Skeletal muscle tissue (tissue), 4 donors: ENCODE data around the gene IL17RA. TPM values are rescaled to one million over a fixed set of nuclear protein-coding genes. Genes with fewer than 3 reads are reported as not detected.
A peak's percentile ranks its signal among the peaks of the same experiment; 100 is the strongest.

Source experiments
- H3K27ac ChIP-seq: one replicate; pipeline ENCODE4 v1.7.0; 2013; ENCODE audit warnings: mild to moderate bottlenecking, low read depth, low read length, inconsistent platforms
- H3K27me3 ChIP-seq, 3 donors: one replicate each; pipeline ENCODE4 v1.7.0; 2013; ENCODE audit warnings: low read length in 3 of 3; ENCODE audit not compliant: control insufficient read depth in 3 of 3, insufficient read depth in 3 of 3
- H3K36me3 ChIP-seq, 3 donors: one replicate each; pipeline ENCODE4 v1.7.0; 2013; ENCODE audit warnings: low read length in 3 of 3; ENCODE audit not compliant: control insufficient read depth in 3 of 3, insufficient read depth in 3 of 3
- H3K4me1 ChIP-seq, 3 donors: one replicate each; pipeline ENCODE4 v1.7.0; 2013; ENCODE audit warnings: low read length in 3 of 3, mild to moderate bottlenecking in 3 of 3; ENCODE audit not compliant: control insufficient read depth in 3 of 3, insufficient read depth in 3 of 3
- H3K4me3 ChIP-seq, 3 donors: one replicate each; pipeline ENCODE4 v1.7.0; 2013; ENCODE audit warnings: low read length in 3 of 3
- H3K9ac ChIP-seq, 3 donors: one replicate each; pipeline ENCODE4 v1.7.0; 2013; ENCODE audit warnings: low read length in 3 of 3, mild to moderate bottlenecking in 3 of 3, moderate library complexity in 2 of 3, low read depth in 1 of 3
- H3K9me3 ChIP-seq, 3 donors: one replicate each; pipeline ENCODE4 v1.7.0; 2013; ENCODE audit warnings: low read length in 3 of 3; ENCODE audit not compliant: control insufficient read depth in 3 of 3
- total RNA-seq: library from RNA; depleted of rRNA; stranded (reverse); fragments of >200 nt; gene quantifications from one replicate; pipeline ENCODE4 v1.2.3, GENCODE V29; 2014
- donor health status: Osteomylitis.

The IL17RA gene
- total RNA-seq, 1 donor from 2014 or later = 3.1 TPM

- H3K27ac ChIP-seq = no peak overlapping the region
- H3K4me3 ChIP-seq = peak overlapping the region in 1 of 3 donors; percentile 22
- peaks cover 0 to 3% (median 0%) of the 10 kb centered on the region in 3 donors for H3K4me1 ChIP-seq
- H3K36me3 ChIP-seq = peaks cover 3 to 8% (median 5%) of the 10 kb centered on the region in 3 donors
- peaks cover 0 to 3% (median 0%) of the 10 kb centered on the region in 3 donors for H3K27me3 ChIP-seq
- no peaks in the 10 kb centered on the region for H3K9me3 ChIP-seq
- peak overlapping the region in 1 of 3 donors; percentile 25 for H3K9ac ChIP-seq
These were observed 26.6 kb upstream of the IL17RA start for GRCh38 chr22:17057959-17058814.

- H3K9ac ChIP-seq = no peak overlapping the region
- H3K4me1 ChIP-seq = peaks cover under 1 to 8% (median 2%) of the 10 kb centered on the region in 3 donors
- H3K9me3 ChIP-seq = no peaks in the 10 kb centered on the region
- H3K27ac ChIP-seq = no peak overlapping the region
- H3K36me3 ChIP-seq = peaks cover 3 to 8% (median 5%) of the 10 kb centered on the region in 3 donors
- peaks cover 0 to 3% (median 0%) of the 10 kb centered on the region in 3 donors for H3K27me3 ChIP-seq
- H3K4me3 ChIP-seq = no peak overlapping the region
These were observed 24.7 kb upstream of the IL17RA start for GRCh38 chr22:17060126-17060525.

DNA sequence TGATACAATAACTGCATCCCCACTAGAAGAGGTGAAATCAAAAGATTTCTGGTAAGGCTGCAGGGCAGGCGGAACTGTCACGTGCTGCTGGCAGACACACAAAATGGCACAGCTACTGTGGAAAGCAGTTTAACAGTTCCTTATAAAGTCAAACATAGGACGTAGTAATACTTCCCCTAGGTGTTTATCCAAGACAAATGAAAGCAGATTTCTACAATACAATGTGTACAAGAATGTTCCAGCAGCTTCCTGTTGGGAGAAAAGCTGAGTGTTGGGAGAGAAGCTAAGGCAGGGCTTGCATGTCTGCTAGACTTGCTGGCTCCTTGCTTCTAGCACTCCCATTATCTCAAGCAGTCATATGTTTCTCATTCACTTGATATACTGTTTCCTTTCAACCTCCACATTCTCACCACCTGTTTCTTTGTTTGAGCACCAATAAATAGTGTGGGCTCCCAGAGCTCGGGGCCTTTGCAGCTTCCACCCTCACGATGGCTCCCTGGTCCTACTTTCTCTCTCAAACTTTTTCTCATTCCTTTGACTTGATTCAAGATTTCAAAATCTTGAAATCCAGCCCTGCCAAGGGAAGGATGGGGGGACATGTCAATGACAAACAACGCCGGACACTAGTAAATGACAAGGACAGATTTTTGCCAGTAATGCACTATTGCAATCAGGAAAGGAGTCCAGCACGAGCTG is 21.2 kb upstream of the IL17RA start:
- H3K9me3 ChIP-seq = no peaks in the 10 kb centered on the region
- no peak overlapping the region for H3K4me3 ChIP-seq
- peaks cover 0 to 3% (median 0%) of the 10 kb centered on the region in 3 donors for H3K27me3 ChIP-seq
- peaks cover 5 to 11% (median 5%) of the 10 kb centered on the region in 3 donors for H3K4me1 ChIP-seq
- H3K9ac ChIP-seq = no peak overlapping the region
- no peak overlapping the region for H3K27ac ChIP-seq
- peaks cover 0 to 3% (median 0%) of the 10 kb centered on the region in 3 donors for H3K36me3 ChIP-seq

DNA sequence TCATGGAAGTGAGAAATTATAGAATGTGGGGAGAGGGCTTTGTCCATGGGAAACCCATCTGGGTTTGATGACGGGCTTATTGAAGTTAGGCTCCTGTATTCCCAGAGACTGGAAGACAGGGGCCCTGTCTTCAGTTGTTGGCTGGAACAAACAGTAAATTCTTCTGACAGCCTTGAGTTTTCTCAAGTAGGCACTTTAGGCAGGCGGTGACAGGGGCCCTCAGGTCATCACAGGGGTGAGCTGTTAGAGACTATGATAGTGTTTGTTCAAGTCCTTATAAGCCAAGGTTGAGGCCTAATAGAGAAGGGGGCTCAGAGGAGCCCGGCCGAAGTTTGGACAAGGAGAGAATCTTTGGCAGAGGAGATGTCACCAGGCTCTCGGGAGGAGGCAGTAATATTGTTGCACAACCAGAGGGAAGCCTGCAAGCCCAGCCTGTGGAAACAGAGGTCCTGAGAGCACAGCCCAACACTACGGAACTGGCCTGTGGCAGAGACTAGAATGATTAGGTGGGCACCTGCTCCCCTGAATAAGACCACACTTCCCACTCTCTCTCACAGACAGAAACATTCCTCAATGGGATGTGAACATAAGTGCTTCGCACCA is 20.2 kb upstream of the IL17RA start:
- H3K27me3 ChIP-seq = peaks cover 0 to 3% (median 0%) of the 10 kb centered on the region in 3 donors
- H3K4me3 ChIP-seq = no peak overlapping the region
- no peak overlapping the region for H3K9ac ChIP-seq
- H3K4me1 ChIP-seq = peaks cover 5 to 11% (median 5%) of the 10 kb centered on the region in 3 donors
- H3K27ac ChIP-seq = no peak overlapping the region
- H3K36me3 ChIP-seq = peaks cover 0 to 3% (median 0%) of the 10 kb centered on the region in 3 donors
- H3K9me3 ChIP-seq = no peaks in the 10 kb centered on the region

DNA sequence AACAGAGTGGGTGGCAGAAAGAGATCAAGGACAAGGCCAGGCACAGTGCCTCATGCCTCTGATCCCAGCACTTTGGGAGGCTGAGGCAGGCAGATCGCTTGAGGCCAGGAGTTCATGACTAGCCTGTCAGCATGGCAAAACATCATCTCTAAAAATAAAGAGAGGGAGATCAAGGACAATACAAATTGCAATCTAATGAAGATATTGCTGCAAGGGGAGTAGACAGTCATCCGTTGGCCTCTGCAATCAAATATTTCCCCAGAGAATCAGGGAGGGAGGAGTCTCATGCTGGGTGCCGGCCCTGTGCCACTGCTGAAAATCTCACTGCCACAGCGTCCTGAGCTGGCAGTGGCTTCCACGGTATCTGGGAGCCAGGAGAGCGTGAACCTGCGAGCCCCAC is 19.4 kb upstream of the IL17RA start:
- peaks cover 5 to 11% (median 5%) of the 10 kb centered on the region in 3 donors for H3K4me1 ChIP-seq
- no peak overlapping the region for H3K9ac ChIP-seq
- H3K4me3 ChIP-seq = no peak overlapping the region
- H3K27me3 ChIP-seq = peaks cover 0 to 3% (median 0%) of the 10 kb centered on the region in 3 donors
- peaks cover 0 to 3% (median 0%) of the 10 kb centered on the region in 3 donors for H3K36me3 ChIP-seq
- H3K27ac ChIP-seq = no peak overlapping the region
- no peaks in the 10 kb centered on the region for H3K9me3 ChIP-seq

- H3K9me3 ChIP-seq = no peaks in the 10 kb centered on the region
- no peak overlapping the region for H3K4me3 ChIP-seq
- H3K27me3 ChIP-seq = no peaks in the 10 kb centered on the region
- H3K9ac ChIP-seq = no peak overlapping the region
- no peaks in the 10 kb centered on the region for H3K36me3 ChIP-seq
- no peak overlapping the region for H3K27ac ChIP-seq
- peaks cover 3 to 6% (median 6%) of the 10 kb centered on the region in 3 donors for H3K4me1 ChIP-seq
These were observed 11.9 kb upstream of the IL17RA start for GRCh38 chr22:17072877-17073276.

DNA sequence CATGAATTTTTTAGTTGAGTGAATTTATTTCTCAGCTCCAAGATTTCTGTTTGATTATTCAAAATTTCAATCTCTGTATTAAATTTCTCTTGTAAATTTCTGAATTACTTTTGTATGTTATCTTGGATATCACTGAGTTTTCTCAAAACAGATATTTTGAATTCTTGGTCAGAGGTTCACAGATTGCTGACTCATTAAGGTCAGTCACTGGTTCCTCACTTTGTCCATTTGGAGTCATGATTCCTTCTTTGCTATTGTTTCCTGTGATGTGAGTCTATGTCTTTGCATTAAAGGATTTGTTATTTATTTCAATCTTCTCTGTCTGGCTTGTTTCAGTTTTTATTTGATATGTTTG is 10.2 kb upstream of the IL17RA start:
- H3K27me3 ChIP-seq = no peaks in the 10 kb centered on the region

DNA sequence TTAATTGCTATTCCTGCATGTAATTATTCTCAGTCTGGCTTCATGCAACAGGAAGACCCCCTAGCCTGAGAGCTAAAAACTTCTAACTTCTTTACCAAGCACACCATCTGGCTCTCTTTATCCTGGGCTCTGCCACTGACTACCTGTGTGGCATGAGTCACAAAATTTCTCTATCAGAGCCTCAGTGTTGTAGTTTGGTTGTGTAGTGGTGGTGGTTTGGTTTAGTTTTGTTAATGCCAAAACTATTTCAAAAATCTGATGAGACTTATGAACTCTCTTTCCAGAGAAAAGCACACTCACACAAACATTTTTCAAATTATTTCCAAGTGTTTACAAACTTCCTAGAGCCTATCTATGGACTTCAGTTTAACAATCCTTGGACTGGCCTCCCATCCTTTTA is 7.5 kb upstream of the IL17RA start:
- H3K27me3 ChIP-seq = no peaks in the 10 kb centered on the region
- peaks cover 3 to 6% (median 6%) of the 10 kb centered on the region in 3 donors for H3K4me1 ChIP-seq
- no peak overlapping the region for H3K4me3 ChIP-seq
- no peak overlapping the region for H3K9ac ChIP-seq
- no peak overlapping the region for H3K27ac ChIP-seq
- no peaks in the 10 kb centered on the region for H3K36me3 ChIP-seq
- H3K9me3 ChIP-seq = no peaks in the 10 kb centered on the region

More for the DNA sequence above, 10.2 kb upstream of the IL17RA start:
- H3K36me3 ChIP-seq = no peaks in the 10 kb centered on the region
- no peaks in the 10 kb centered on the region for H3K9me3 ChIP-seq
- H3K4me3 ChIP-seq = no peak overlapping the region
- H3K27ac ChIP-seq = no peak overlapping the region
- peaks cover 3 to 6% (median 6%) of the 10 kb centered on the region in 3 donors for H3K4me1 ChIP-seq
- no peak overlapping the region for H3K9ac ChIP-seq

DNA sequence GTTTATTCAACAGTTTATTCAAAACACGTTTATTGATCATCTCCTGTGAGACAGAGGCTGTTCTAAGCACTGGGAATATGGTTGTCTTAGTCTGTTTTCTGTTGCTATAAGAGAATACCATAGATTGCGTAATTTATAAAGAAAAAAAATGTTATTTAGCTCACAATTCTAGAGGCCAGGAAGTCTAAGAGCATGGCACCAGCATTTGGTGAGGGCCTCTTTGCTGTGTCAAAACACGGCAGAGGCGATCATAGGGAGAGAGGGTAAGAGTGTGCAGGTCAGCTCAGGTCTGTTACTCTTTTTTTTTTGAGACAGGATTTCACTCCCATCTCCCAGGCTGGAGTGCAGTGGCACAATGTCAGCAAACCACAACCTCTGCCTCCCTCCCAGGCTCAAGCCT is 5.2 kb upstream of the IL17RA start:
- no peak overlapping the region for H3K9ac ChIP-seq
- H3K27ac ChIP-seq = no peak overlapping the region
- no peak overlapping the region for H3K4me3 ChIP-seq
- no peaks in the 10 kb centered on the region for H3K36me3 ChIP-seq
- H3K9me3 ChIP-seq = no peaks in the 10 kb centered on the region
- H3K27me3 ChIP-seq = peaks cover 0 to 8% (median 5%) of the 10 kb centered on the region in 3 donors
- peaks cover 6 to 9% (median 7%) of the 10 kb centered on the region in 3 donors for H3K4me1 ChIP-seq
